Neuronal stem cell (in vitro differentiated cells): ENCODE measurements around the gene CSH1.
"Not testable (repeated sequence)": the region's sequence is repeated elsewhere in the genome, so short reads cannot be mapped to it uniquely, and the experiment has no call there.

Source experiments
- DNase-seq: peaks from one replicate; pipeline ENCODE4 v3.0.0-alpha.2; 2013; ENCODE audit warnings: low spot score
- H2AFZ ChIP-seq: one replicate; pipeline ENCODE4 v1.6.1; 2013; ENCODE audit warnings: mild to moderate bottlenecking, low read length, inconsistent platforms
- H2AK5ac ChIP-seq: 2 replicates; pipeline ENCODE4 v1.6.1; 2013; ENCODE audit warnings: low read depth, mild to moderate bottlenecking, inconsistent platforms, low read length, moderate library complexity, mixed read lengths
- H2BK120ac ChIP-seq: 2 replicates; pipeline ENCODE4 v1.6.1; 2013; ENCODE audit warnings: low read depth, mild to moderate bottlenecking, inconsistent platforms, low read length, moderate library complexity, mixed read lengths
- H2BK12ac ChIP-seq: one replicate; pipeline ENCODE4 v1.6.1; 2013; ENCODE audit warnings: low read length, inconsistent platforms
- H2BK15ac ChIP-seq: 2 replicates; pipeline ENCODE4 v1.6.1; 2013; ENCODE audit warnings: mild to moderate bottlenecking, low read length, inconsistent platforms, mixed read lengths
- H2BK5ac ChIP-seq: one replicate; pipeline ENCODE4 v1.6.1; 2013; ENCODE audit warnings: inconsistent platforms, mild to moderate bottlenecking, low read length, moderate library complexity
- H3K14ac ChIP-seq: one replicate; pipeline ENCODE4 v1.6.1; 2013; ENCODE audit warnings: low read length, inconsistent platforms
- H3K18ac ChIP-seq: 2 replicates; pipeline ENCODE4 v1.6.1; 2013; ENCODE audit warnings: low read length, inconsistent platforms
- H3K23ac ChIP-seq: 2 replicates; pipeline ENCODE4 v1.6.1; 2013; ENCODE audit warnings: low read depth, mild to moderate bottlenecking, mixed read lengths, low read length, inconsistent platforms; ENCODE audit not compliant: poor library complexity
- H3K27ac ChIP-seq: replicated peaks from 3 replicates; pipeline ENCODE4 v1.5.1; 2013; ENCODE audit warnings: low read length, inconsistent platforms
- H3K27me3 ChIP-seq, 3 experiments: 2 replicates each; pipeline ENCODE4 v1.6.1; 2013; ENCODE audit warnings: low read length in 3 of 3, mild to moderate bottlenecking in 2 of 3, inconsistent platforms in 1 of 3, low read depth in 1 of 3, mixed read lengths in 1 of 3, moderate library complexity in 1 of 3; ENCODE audit not compliant: control insufficient read depth in 3 of 3, insufficient read depth in 3 of 3
- H3K36me3 ChIP-seq, 2 donors: replicated peaks in 1 of 2; 2 replicates each; pipeline ENCODE4 v1.6.1; 2013; ENCODE audit warnings: low read length in 2 of 2; ENCODE audit not compliant: control insufficient read depth in 2 of 2, insufficient read depth in 2 of 2
- H3K4ac ChIP-seq: 2 replicates; pipeline ENCODE4 v1.6.1; 2013; ENCODE audit warnings: inconsistent platforms, mild to moderate bottlenecking, low read length, moderate library complexity
- H3K4me1 ChIP-seq, 2 donors: 1 replicate in 1 of 2; 2 replicates in 1 of 2; pipeline ENCODE4 v1.6.1; 2013; ENCODE audit warnings: low read length in 2 of 2, low read depth in 1 of 2; ENCODE audit not compliant: control insufficient read depth in 2 of 2, insufficient read depth in 1 of 2
- H3K4me2 ChIP-seq: one replicate; pipeline ENCODE4 v1.6.1; 2013; ENCODE audit warnings: mild to moderate bottlenecking, low read length, inconsistent platforms; ENCODE audit not compliant: insufficient read depth, poor library complexity, severe bottlenecking
- H3K4me3 ChIP-seq, 2 donors: 2 replicates each; pipeline ENCODE4 v1.5.1; 2013; ENCODE audit warnings: low read length in 2 of 2, mild to moderate bottlenecking in 2 of 2, inconsistent platforms in 1 of 2, moderate library complexity in 1 of 2
- H3K79me1 ChIP-seq: one replicate; pipeline ENCODE4 v1.6.1; 2013; ENCODE audit warnings: low read depth, mild to moderate bottlenecking, inconsistent platforms, low read length, moderate library complexity
- H3K9ac ChIP-seq: one replicate; pipeline ENCODE4 v1.6.1; 2013; ENCODE audit warnings: mild to moderate bottlenecking, low read depth, low read length, inconsistent platforms; ENCODE audit not compliant: poor library complexity
- H3K9me3 ChIP-seq, 2 donors: replicated peaks in 1 of 2; 2 replicates each; pipeline versions ENCODE3 to v1.6.1; 2013; ENCODE audit warnings: low read length in 2 of 2, mild to moderate bottlenecking in 2 of 2, inconsistent platforms in 1 of 2, low read depth in 1 of 2, mixed read lengths in 1 of 2, moderate library complexity in 1 of 2; ENCODE audit not compliant: control insufficient read depth in 2 of 2, insufficient read depth in 1 of 2
- H4K8ac ChIP-seq: one replicate; pipeline ENCODE4 v1.6.1; 2013; ENCODE audit warnings: low read depth, mild to moderate bottlenecking, inconsistent platforms, low read length, moderate library complexity
- H4K91ac ChIP-seq: one replicate; pipeline ENCODE4 v1.6.1; 2013; ENCODE audit warnings: low read length, low read depth, mild to moderate bottlenecking, inconsistent platforms; ENCODE audit not compliant: poor library complexity
- WGBS, 2 donors: extraction: QIAGEN DNeasy Blood & Tissue Kit; methylation state at CpG; one replicate each; pipeline ENCODE4 v1.1.7; 2013; ENCODE audit warnings: missing lambda C conversion rate in 2 of 2, mixed read lengths in 1 of 2; ENCODE audit not compliant: insufficient read length in 2 of 2, insufficient replicate concordance in 1 of 2; ENCODE audit errors: extremely low coverage in 2 of 2; 5-methylcytosine and 5-hydroxymethylcytosine counted together

CSH1 gene

DNA sequence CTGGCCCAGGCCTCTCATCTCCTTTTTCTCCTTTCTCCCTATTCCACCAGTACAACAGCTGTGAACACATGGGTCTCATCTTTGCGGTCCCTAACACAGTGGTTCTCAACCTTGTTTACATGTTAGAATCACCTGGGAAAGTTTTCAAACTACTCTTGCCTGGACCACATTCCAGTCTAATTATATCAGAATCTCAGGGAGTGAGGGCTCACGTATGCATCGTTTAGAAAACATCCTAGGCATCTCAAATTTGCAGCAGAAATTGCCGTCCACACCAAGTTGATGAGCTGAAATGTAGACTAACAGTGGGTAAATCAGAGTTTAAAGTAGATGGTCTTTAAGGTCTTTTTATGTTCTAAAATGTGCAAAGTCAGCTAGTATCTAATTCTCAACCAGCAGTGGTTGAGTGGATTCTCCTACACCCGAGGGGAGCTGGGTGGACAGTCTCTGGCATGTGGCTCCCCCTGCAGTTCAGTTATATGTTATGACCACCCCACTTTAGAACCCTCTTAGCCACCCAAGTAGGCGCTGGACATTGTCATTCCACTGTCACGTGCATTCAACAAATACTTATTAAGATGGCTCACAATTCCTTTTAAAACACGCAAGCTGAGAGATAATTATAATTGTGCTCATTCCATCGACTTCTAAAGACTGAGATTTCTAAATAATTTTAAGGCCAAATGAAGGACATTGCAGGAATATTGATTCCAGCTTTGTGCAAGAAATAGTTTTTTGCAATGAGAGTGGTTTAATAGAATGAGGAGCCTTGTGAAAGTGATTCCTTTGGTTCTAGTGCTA is 26.7 kb downstream of the CSH1 start:
- not testable (repeated sequence) for H3K4ac ChIP-seq, H3K9me3 ChIP-seq, H3K18ac ChIP-seq, H3K79me1 ChIP-seq, H2AK5ac ChIP-seq, H2AFZ ChIP-seq, H2BK5ac ChIP-seq, DNase-seq, H3K4me1 ChIP-seq, H3K36me3 ChIP-seq, H3K14ac ChIP-seq, H3K27ac ChIP-seq, H3K4me2 ChIP-seq, H3K27me3 ChIP-seq, H3K4me3 ChIP-seq, H2BK12ac ChIP-seq, H4K8ac ChIP-seq, H2BK15ac ChIP-seq, H2BK120ac ChIP-seq, H4K91ac ChIP-seq, H3K23ac ChIP-seq, H3K9ac ChIP-seq
- WGBS, 2 donors: no CpG with 5 or more reads among the region's 9 CpGs

DNA sequence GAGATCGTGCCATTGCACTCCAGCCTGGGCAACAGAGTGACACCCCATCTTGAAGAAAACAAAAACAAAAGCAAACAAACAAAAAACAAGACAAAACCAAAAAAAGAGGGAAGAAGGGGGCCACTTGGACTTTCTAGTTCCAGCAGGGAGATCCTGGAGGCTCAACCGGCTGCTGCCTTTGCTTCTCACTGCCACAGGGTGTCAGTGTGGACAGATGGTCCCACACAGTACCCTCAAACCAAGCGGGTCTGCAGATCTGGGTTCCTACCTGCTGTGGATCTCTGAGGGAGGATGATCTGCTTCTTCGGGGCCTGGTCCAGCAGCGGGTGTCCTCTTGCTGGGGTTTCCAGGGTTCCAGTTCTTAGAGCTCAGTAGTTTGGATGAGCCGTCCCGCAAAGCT is 29.7 kb downstream of the CSH1 start:
- H3K23ac ChIP-seq, H3K27ac ChIP-seq, H2BK15ac ChIP-seq, H3K4me2 ChIP-seq, H3K4ac ChIP-seq, H3K4me3 ChIP-seq, H2AK5ac ChIP-seq, H3K4me1 ChIP-seq, H2BK120ac ChIP-seq, H3K27me3 ChIP-seq, DNase-seq, H4K8ac ChIP-seq, H3K14ac ChIP-seq, H3K9ac ChIP-seq, H4K91ac ChIP-seq, H3K36me3 ChIP-seq, H3K18ac ChIP-seq, H2BK5ac ChIP-seq, H3K9me3 ChIP-seq, H2AFZ ChIP-seq, H2BK12ac ChIP-seq, H3K79me1 ChIP-seq: not testable (repeated sequence)
- WGBS, 2 donors: no CpG with 5 or more reads among the region's 7 CpGs

DNA sequence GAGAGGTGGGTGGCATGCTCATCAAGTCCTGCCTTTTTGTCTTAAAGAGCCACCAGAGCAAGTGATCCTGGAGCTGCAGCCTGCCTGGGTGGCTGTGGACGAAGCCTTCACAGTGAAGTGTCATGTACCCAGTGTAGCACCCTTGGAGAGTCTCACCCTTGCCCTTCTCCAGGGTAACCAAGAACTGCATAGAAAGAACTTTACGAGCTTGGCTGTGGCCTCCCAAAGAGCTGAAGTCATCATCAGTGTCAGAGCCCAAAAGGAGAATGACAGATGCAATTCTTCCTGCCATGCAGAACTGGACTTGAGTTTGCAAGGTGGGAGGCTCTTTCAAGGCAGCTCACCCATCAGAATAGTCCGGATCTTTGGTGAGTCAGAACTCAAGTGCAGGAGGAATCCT is 37.1 kb downstream of the CSH1 start:
- Histone ChIP-seq H2BK12ac (no peak overlapping the region), H2AK5ac (no peak overlapping the region), H3K27ac (no peak overlapping the region), H2BK15ac (no peak overlapping the region), H4K8ac (no peak overlapping the region), H2BK120ac (no peak overlapping the region), H3K79me1 (no peaks in the 10 kb centered on the region), H3K4ac (no peak overlapping the region), H2BK5ac (no peak overlapping the region), H3K4me2 (no peak overlapping the region), H3K36me3 (no peaks in the 10 kb centered on the region), H3K18ac (no peak overlapping the region), H3K4me3 (no peak overlapping the region), H3K9me3 (no peaks in the 10 kb centered on the region), H3K23ac (no peak overlapping the region), H3K27me3 (peaks cover 0 to 23% (median 0%) of the 10 kb centered on the region in 3 experiments), H3K4me1 (no peaks in the 10 kb centered on the region), H3K9ac (no peak overlapping the region), H3K14ac (no peak overlapping the region), H2AFZ (no peak overlapping the region), H4K91ac (no peak overlapping the region)
- no CpG with 5 or more reads among the region's 3 CpGs for WGBS, 2 donors
- no peak for DNase-seq

DNA sequence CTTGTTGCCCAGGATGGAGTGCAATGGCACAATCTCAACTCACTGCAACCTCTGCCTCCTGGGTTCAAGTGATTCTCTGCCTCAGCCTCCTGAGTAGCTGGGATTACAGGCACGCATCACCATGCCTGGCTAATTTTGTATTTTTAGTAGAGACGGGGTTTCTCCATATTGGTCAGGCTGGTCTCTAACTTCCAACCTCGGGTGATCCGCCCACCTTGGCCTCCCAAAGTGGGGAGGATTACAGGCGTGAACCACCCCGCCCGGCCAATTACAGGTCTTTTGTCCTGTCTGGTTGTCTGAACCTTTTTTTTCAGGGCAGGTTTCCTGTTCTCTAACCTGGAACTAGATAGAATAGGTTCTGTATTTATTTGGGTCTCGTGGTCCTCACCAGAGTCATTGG is 39.9 kb downstream of the CSH1 start:
- H4K8ac ChIP-seq, H2BK15ac ChIP-seq, H3K9ac ChIP-seq, H3K4ac ChIP-seq, H2BK5ac ChIP-seq, H3K4me2 ChIP-seq, H4K91ac ChIP-seq, H3K36me3 ChIP-seq, H3K23ac ChIP-seq, H2BK12ac ChIP-seq, H3K9me3 ChIP-seq, H3K14ac ChIP-seq, H3K27ac ChIP-seq, H3K4me1 ChIP-seq, H3K18ac ChIP-seq, H2AK5ac ChIP-seq, H2BK120ac ChIP-seq, DNase-seq, H3K79me1 ChIP-seq, H3K4me3 ChIP-seq, H2AFZ ChIP-seq: not testable (repeated sequence)
- no CpG with 5 or more reads among the region's 8 CpGs for WGBS, 2 donors
- H3K27me3 ChIP-seq: peaks cover 0 to 23% (median 0%) of the 10 kb centered on the region in 3 experiments
